Measurements from ENCODE around the gene RSPH6A.

Gene RSPH6A

DNA sequence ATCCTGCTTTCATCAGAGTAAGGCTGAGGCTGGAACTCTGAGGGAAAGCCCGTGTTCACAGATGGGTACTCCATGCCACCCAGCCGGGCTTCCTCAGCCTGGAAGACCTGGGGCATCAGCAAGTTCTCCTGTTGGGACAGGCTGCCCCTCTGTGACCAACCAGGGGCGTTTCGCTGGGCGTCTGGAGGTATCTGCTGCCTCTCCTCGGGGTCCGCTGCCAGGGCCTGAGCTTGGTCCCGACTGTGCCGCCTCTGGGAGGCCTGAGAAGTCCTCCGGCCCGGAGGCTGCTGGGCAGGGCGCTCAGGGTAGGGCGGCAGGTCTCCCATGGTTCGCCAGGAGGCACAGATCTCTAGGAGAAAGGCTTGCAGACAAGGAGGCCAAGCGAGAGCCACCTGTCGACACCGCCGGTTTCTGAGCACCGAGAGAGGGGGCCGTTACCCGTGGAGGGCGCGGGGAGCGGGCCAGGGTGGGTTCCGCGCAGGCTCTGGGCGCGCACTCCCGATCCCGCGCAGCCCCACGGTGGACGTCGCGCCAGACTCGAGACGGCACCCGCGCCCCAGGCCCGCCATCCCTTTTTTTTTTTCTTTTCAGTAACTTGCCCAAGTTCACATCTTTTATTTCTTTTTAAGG lies at the start of gene RSPH6A:
Gene RSPH6A (minus strand): TSS at position 458 of the 630 bp plus-strand sequence. CDS start 132 bp downstream, at position 326.
- DNase-seq = no peak

DNA sequence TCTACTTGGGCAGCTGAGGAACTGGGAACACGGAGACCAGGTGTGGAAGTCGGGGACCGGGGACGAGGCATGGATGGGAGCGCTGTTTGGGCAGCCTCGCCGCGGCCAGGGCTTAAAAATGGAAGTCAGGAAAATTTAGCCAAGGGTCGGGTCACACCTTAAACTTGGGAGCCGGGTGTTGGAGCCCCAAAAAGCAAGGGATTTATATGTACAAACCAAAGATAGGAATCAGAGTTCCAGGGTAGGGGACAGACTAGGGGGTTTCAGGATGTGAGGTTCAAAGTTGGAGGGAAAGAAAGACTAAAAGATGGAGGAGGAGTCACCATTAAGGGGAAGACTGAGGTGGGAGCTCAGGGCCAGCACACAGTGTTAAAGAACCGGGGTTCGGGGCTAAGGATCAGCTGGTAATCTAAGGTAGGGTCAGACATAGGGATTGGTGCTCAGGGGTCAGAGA lies 49.5 kb upstream of the RSPH6A start:
- DNase-seq = no peak

DNA sequence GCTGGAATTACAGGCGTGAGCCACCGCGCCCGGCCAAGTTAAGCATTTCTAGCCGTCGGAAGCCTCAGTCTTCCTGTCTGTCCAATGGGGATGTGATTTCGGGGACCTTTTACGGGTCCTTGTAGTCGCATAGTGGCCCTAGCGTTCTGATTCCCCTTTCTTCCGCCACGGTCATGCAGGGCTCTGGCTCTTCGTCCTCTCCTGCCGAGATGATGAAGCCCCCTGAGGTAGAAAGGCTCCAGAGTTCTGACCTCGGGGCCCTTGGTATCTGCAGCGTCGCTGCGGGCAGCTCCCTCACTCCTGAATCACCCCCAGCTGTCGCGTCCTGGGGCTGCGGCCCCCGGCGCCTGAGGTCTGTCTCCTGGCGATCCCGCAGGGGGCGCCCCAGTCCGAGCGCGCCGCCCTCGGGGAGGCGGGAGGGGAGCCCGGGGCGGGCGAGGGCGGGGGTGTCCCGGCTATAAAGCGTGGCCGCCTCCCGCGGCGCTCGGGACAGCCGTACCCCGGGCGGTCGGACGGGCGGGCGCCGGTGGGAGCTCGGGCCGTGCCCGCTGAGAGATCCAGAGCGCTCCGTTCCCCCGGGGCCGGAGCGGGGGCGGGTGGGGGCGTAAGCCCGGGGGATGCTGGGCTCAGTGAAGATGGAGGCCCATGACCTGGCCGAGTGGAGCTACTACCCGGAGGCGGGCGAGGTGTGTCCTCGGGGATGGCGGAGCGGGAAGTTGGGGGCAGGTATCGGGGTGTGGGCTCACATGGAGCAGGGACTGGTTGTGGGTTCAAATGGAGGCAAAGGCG lies 48.9 kb upstream of the RSPH6A start, which contains the start of gene FOXA3:
Gene FOXA3 (plus strand): TSS at position 487 of the 789 bp plus-strand sequence. CDS start 131 bp downstream, at position 618.
- no peak for DNase-seq

DNA sequence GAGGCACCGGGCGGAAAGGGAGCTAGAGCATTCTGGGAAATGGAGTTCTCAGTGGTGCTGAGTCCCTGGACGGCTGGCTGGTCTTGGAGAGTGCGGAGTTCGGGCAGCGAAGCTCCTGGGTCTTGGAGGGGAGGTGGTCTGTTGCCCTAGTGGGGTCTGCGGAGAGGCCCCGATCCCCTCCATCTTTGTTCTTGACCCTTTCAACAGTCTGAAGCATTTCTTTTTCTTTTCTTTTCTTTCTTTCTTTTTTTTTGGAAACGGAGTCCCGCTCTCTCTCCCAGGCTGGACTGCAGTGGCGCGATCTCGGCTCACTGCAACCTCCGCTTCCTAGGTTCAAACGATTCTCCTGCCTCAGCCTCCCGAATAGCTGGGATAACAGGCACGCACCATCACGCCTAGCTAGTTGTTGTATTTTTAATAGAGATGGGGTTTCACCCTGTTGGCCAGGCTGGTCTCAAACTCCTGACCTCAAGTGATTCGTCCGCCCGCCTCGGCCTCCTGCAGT lies 48.3 kb upstream of the RSPH6A start:
- no peak for DNase-seq

DNA sequence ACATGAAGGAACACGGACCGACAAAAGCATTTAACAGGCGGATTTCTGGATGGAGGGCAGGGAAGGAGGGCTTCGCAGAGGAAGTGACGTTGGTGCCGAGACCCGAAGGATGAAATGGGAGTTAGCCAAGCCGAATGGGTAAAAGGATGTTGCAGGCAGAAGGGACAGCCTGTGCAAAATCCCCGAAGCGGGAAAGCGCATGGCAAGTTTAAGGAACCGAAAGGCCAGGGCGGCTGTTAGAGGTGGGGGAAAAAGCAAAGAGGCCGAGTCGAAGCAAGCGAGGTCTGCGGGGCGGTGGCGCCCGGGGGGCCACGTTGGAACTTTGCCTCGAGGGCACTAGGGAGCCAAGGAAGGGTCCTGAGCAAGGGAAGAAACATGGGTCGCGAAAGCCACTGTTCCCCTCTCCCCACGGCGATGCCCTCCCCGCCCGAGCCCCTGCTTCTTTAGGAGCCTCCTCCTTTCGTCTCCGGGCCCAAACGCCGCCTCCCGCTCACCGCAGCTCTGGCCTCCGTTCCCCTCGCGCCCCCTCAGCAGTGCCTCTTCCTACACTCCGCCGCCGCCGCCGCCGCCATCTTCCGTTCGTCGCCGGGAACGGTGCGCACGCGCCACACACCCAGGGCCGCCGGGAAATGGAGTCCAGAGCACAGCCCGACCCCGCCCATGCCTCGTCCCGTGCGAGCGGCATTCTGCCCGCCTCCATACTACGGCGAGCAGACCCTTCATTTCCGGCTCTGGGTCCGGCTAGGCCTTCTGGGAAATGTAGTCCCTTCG lies 47.6 kb upstream of the RSPH6A start, which contains the start of gene SYMPK:
Gene SYMPK (minus strand): TSS at position 584 of the 771 bp plus-strand sequence. CDS start 8,652 bp downstream, outside the sequence.
- DNase-seq = peak; percentile 97

DNA sequence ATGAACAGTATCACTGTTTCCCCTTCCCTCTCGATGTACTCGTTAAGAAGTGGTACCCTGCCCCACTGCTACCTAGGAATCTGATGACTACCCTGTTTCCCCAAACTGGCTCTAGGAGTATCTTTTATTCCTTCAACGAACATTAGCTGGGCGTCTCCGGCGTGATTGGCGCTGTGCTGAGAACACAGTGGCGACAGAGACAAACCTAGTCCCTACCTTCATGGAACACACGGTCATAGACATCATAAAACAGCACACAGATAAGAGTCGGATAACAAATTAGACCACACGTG lies 47.1 kb upstream of the RSPH6A start:
- DNase-seq = no peak

DNA sequence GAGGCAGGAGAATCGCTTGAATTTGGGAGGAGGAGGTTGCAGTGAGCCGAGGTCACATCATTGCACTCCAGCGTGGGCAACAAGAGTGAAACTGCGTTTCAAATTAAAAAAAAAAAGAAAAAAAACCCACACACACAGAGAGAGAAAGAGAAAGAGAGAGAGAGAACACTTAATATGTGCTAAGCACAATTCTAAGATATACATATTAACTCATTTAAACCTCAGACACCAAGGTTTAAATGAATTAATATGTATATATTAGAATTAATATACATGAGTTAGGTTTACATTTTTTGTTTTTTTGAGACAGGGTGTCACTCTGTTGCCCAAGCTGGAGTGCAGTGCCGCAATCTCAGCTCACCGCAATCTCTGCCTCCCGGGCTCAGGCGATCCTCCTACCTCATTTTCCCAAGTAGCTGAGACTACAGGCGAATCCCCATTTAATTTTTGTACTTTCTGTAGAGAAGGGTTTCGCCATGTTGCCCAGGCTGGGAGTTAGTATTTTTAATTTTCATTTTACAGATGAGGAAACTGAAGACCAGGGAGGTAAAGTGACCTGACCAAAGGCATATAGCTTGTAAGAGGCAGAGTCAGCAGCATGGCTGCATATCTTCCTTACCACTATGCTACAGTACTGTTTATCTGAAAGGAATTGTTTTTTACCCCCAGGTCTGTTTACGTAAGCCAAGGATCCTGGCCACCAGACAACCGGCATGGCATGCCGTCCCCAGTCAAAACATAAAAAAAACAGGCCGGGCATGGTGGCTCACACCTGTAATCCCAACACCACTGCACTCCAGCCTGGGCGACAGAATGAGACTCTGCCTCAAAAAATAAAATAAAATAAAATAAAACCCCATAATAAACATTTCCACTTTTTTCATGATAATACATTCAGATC lies 45.5 kb upstream of the RSPH6A start:
- no peak for DNase-seq

DNA sequence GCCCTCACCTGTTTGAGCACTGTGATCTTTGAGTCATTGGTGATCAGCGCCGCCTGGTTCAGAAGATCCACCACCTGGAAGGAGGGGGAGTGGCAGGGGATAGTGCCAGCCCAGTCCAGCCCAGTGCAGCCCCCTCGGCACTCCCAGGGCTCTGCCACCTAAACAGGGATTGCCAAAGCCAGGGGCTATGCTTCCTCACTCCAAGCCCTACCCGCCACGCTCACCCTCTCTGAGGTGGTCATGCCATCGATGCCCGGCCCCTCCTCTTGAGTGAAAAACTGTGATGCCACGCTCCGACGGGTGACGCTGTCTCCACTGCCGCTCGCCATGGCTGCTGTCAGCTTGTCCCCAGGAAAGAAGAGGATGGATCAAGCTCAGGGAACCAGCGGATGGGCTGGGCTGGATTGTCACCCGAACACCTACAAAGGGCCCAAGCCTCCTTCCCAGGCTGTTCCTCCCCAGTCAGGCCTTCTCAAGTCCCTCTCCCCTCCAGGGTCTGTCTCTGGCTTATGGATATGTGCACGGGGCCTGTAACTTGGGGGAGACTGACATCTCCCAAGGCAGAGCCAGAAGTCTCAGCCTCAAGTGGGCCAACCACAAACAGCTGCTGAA lies 39.2 kb upstream of the RSPH6A start:
- no peak for DNase-seq

DNA sequence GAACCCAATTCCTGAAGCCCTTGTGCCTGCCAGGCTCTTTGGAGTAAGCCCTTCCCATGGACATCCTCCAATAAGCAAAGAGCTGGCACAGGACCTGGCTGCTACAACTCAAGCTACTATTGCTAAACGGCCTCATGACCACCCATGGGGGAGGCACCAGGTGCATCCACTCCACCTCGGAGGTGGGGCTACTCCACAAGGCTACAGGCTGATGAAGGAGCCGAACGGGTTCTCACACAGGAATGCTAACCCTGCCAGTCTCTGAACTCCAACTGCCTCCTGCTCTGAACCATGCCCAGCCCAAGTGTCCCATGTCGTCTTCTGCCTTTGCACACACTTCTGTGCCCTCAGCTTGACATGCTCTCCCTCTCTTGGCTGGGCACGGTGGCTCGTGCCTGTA lies 37.9 kb upstream of the RSPH6A start:
- no peak for DNase-seq

DNA sequence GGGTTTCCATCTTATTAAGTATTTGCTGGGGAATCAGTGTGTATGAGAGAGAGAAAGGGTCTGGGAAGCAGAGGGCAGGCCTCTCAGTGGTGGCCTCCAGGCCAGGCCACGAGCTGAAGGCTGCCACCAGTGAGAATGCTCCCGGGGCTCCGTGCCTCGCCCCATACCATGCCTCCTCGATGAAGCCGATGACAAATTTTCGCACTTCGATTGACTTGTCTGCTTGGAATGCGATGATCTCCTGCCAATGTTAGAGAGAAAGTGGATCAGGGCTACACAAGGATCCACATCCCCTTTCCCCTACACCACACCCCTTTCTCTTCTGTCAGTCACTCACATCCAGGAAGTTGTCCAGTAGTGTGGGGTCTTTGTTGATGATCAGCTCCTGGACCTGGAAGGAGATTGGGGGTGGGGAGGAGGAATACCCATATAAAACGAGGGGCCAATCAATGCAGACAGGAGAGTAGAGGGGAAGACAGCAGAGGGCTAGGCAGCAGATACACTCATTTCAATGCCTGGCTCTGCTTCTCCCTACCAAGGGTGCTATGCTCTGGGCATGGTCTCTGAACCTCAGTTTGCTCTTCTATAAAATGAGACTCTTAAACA lies 37.1 kb upstream of the RSPH6A start:
- DNase-seq = no peak

DNA sequence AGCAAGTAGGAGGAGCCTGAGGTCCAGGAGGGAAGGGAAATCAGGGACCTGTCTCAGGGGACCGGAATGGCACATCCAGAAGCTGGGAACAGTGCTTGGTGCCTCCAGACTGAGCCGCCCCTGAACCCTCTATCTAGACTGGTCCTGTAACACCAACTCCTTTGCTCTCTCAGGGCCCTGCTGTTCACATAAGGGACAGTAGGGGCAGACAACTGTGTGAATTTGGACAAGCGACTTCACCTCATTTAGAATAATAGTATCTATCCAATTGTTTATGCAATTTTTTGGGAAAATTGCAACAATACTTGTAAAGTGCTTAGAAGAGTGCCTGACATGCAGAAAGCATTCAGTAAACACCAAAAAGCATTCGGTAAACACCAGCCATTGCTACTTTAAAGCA lies 33.8 kb upstream of the RSPH6A start:
- no peak for DNase-seq

DNA sequence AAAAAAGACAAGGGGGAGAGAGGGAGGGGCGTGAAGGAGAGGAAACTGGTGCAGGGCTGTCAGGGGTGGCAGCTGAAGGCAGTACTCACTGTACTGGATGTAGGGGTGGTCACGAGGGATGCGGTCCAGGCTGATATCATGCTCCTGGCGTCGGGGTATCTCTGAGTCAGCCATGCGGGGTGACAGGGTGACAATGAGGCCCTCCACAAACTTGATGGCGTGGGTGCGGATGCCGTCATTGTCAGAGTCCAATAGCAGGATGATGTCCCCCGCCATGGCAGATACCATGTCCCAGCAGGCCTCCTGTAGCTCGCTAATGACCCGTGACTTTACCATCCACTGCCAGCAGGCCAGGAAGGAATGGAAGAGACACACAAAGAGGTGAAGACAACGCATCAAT lies 32.6 kb upstream of the RSPH6A start:
- no peak for DNase-seq

DNA sequence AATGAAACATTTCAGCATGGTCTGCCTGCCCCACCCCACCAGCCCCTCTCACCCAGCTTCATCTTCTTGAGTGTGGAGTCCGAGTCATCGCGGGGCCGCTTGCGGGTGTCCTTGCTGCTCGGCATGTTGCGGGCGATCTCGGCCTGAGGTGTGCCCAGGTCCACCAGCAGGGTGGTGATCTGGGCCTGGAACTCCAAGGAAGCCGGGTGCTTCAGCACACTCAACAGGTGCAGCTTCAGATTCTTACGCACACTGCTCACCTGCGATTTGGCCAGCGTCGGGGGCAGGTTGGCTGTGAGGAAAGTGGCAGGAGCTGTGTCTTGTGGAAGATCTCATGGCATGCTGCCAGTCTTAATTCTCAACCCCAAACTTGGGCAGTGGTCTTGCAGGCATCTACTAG lies 27.1 kb upstream of the RSPH6A start:
- DNase-seq = no peak

DNA sequence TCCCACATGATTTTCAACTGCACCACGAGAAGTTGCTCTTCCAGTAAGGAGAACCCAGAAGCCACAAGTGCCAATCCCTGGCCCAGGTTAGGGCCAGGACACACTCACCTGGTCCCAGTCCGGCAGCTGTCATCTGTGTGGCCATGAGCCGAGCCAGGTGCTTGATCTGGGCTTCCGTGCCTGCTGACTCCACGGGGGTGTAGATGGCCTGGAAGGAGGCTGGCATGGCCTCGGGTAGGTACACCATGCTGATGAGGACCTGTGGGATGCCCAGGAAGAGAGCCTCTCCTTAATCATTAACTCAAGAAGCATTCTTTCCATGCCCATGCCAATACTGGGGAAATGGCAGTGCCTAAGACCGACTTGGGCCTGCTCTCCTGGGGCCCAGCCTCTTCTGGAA lies 19.9 kb upstream of the RSPH6A start:
- no peak for DNase-seq

DNA sequence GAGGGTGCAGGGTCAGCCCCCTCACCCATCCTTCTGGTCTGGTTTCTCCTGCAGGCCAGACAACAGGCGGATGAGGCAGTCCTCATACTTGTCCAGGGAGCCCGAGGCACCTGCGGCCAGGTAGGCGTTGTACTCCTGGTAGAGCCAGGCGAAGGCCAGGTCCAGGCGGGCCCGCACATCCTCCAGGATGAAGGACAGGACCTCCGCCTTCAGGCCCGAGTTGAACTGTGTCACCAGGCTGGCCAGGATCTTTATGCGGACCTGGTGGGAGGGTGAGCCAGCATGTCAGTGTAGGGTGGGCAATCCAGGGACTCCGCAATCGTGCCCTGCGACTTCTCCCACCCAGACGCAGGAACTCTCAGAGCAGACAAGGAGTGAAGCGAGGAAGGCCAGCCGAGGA lies 13.8 kb upstream of the RSPH6A start:
- DNase-seq = no peak

DNA sequence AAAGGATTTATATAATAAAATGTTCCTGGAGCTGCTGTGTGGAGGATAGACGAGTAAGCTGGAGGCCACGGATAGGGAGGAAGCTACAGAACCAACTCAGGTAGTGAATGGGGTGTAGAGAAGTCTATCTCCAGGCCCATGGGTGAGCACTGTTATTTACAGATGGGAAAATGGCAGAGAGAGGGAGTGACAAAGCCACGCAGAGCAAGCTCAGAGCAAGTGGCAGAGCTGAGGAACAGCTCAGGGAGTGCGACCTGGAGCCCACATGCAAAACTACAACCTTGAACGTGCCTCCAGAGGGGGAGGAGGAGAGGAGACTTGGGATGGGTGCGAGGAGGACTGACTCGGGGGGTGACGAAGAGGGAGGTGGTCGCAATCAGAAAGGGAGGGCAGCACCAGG lies 13.4 kb upstream of the RSPH6A start:
- DNase-seq = no peak

DNA sequence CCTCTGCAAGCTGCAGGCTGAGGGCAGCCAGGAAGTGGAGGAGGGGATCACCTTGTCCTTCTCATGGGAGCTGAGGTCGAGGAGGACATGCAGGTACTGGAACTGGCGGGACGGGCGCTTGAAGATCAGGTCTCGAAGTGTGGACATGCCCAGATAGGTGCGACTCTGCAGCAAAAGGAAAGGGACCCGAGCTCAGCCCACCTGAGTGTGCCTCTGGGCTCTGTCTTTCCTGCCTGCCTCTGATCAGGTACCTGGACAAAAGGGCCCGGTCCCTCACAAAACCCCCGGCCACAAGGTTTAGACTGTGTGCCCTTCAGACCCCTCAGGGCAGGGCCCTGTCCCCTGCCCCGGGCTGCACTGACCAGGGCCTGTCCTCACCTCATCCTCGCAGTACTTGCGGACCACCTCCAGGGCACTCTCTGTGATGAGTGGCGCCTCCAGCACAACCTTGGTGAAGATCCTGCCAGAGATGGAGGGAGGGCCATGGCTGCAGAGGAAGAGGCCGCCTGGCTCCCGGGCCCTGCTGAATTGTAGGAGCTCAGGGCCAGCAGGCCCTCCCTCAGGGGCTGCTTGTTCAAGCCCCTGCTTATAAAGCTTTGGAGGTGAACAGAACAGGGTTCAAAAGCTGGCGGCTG lies 12.5 kb upstream of the RSPH6A start:
- DNase-seq = no peak

DNA sequence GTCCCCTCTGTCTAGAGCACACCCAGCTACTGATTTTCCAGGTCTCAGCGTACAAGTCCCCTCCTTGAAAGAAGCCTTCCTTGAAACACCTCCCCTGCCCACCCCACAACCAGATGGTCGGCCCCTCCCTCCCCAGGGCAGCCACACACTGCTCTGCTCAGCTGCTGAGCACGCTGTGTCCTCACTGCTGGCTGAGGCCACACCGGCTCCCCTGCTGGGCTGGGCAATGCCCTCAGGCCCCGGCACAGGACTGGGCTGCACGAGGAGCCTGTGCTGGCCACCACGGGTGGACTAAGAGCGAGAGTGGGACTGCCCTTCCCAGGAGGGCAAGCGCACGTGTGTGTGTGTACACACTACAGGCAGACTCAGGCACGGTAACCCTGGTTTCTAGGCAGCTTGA lies 11.8 kb upstream of the RSPH6A start:
- no peak for DNase-seq

DNA sequence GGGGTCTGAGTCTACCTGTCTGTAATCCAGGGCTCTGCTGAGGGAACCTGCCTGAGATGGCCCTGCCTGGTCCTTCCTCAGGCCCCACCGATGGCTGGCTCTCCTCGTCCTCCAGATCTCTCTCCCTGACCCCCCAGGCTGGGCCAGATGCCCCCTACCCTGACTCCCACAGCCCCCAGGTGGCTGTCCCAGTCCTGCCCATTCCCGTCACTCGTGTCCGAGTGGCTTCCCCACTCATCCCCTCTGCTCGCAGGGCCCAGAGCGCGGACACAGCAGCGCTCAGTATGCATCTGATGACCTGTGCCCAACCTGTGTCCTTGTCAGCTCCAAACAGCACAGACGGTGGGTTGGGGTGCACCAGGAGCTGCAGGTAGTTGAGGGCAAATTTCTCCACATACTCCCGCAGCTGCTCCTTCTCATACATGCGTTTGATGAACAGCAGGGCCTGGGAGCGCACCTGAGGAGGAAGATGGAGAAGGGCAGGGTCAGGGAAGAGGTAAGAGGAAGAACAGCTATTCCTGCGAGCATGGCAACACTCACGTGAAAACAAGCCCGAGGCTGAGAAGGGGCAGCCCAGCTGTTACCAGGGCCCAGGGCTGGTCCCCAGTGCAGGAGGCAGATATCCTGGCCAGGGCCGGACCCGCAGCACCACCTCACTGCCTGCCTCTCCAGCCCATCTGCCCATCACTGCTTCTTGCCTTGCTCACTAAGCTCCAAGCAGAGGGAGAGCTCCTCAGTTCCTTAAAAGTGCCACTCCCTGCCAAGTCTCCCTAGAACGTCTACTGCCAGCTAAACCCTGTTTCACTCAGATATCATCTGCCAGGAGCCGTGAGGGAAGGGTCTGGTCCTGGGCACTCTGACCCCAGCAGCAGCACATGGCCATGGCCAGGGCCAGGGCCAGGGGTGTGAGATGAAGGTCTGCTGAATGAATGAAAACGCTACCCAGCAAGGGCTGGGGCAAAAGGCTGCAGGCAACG lies 11.1 kb upstream of the RSPH6A start:
- DNase-seq = no peak

DNA sequence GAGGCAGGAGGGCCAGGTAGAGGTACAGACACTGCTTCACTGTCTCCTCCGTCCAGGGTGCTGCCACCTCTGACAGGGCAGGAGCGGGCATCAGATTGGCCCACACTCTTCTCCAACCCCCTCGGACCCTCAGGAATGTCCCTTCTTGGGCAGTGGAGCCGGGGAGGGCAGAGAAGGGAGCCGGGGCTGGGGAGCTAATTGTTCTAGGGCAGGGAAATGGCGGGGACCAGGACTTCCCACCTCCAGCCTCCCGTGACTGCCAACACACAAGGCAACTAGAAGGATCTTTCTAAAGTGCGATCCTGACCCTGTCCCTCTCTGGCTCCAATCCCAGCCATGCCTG lies 10.1 kb upstream of the RSPH6A start:
- DNase-seq = no peak

Data from NCI-H2081 treated with DMSO at 0.1 percent for 48 hours (cell line).